Activated T-helper 2 cell treated with anti-CD3 and anti-CD28 coated beads, Interferon-gamma antibody, Interleukin-2, Interleukin-4, amounts not matched to agents 10 μg/mL and 5 μg/mL and 100 μg/mL, durations not matched to agents 14 hours and 24 hours and 36 hours (primary cell): ENCODE measurements around the gene SLC43A1. TPM values are rescaled to one million over a fixed set of nuclear protein-coding genes. Genes with fewer than 3 reads are reported as not detected.

Experiments used
- DNase-seq: peaks from one replicate; pipeline ENCODE4 v3.0.0; 2021; ENCODE audit warnings: low spot score
- H3K27ac Mint-ChIP-seq: one replicate; pipeline ENCODE4 v1.8.0; 2021; ENCODE audit warnings: mixed read lengths
- H3K27me3 Mint-ChIP-seq: one replicate; pipeline ENCODE4 v1.8.0; 2021; ENCODE audit warnings: low read depth, mixed read lengths
- H3K36me3 Mint-ChIP-seq: one replicate; pipeline ENCODE4 v1.8.0; 2021; ENCODE audit warnings: low read depth, mixed read lengths
- H3K4me1 Mint-ChIP-seq: one replicate; pipeline ENCODE4 v1.8.0; 2021; ENCODE audit warnings: low read depth, mixed read lengths
- H3K4me3 Mint-ChIP-seq: one replicate; pipeline ENCODE4 v1.8.0; 2021; ENCODE audit warnings: low read depth, mild to moderate bottlenecking, moderate library complexity, mixed read lengths
- H3K9me3 Mint-ChIP-seq: one replicate; pipeline ENCODE4 v1.8.0; 2021; ENCODE audit warnings: mixed read lengths
- intact Hi-C: fragments of 100-400 bp; cut with micrococcal nuclease; formaldehyde crosslinking; loops from one replicate; pipeline ENCODE4 v1.15.1; 2023
- total RNA-seq: library from RNA; stranded (reverse); gene quantifications from 2 replicates; pipeline ENCODE4 v1.2.3, GENCODE V29; 2022

SLC43A1 gene
- total RNA-seq, 1 donor from 2014 or later = 30.9 TPM

GRCh38 chr11:57434640-57435546 is 80.6 kb downstream of the SLC43A1 start:
- no peak overlapping the region for H3K27ac Mint-ChIP-seq
- no peaks in the 10 kb centered on the region for H3K9me3 Mint-ChIP-seq
- peaks cover 3% of the 10 kb centered on the region for H3K27me3 Mint-ChIP-seq
- intact Hi-C loops = no loop called here
- H3K36me3 Mint-ChIP-seq = no peaks in the 10 kb centered on the region
- H3K4me1 Mint-ChIP-seq = peaks cover 10% of the 10 kb centered on the region
- no peak for DNase-seq
- no peak overlapping the region for H3K4me3 Mint-ChIP-seq

Other genes with a start within 250 kb of the SLC43A1 start
- gene TNKS1BP1, start 190.8 kb downstream of the SLC43A1 start, total RNA-seq = 15.6 and 16.5 TPM in 2 replicates
- gene SSRP1, start 179.8 kb downstream of the SLC43A1 start, total RNA-seq = 214 and 218 TPM in 2 replicates
- gene P2RX3, start 177.3 kb downstream of the SLC43A1 start, total RNA-seq = not detected in 2 replicates
- not detected in 2 replicates for gene PRG3, start 134.6 kb downstream of the SLC43A1 start, total RNA-seq
- 0.18 TPM in 1 of 2 replicates, not detected in the other for gene PRG2, start 125.1 kb downstream of the SLC43A1 start, total RNA-seq
- 174 and 189 TPM in 2 replicates for gene SLC43A3, start 88.6 kb downstream of the SLC43A1 start, total RNA-seq
- gene RTN4RL2, start 55.2 kb downstream of the SLC43A1 start, total RNA-seq = 0.18 TPM in 1 of 2 replicates, not detected in the other
- gene TIMM10, start 15.1 kb upstream of the SLC43A1 start, total RNA-seq = 76.9 and 90.0 TPM in 2 replicates
- not detected in 2 replicates for gene SMTNL1, start 21.9 kb upstream of the SLC43A1 start, total RNA-seq
- 135 and 137 TPM in 2 replicates for gene UBE2L6, start 52.0 kb upstream of the SLC43A1 start, total RNA-seq
- not detected in 2 replicates for gene SERPING1, start 82.0 kb upstream of the SLC43A1 start, total RNA-seq
- 0.37 and 0.64 TPM in 2 replicates for gene YPEL4, start 134.2 kb upstream of the SLC43A1 start, total RNA-seq
- 17.7 and 19.9 TPM in 2 replicates for gene CLP1, start 142.1 kb upstream of the SLC43A1 start, total RNA-seq
- 64.7 and 69.9 TPM in 2 replicates for gene ZDHHC5, start 152.4 kb upstream of the SLC43A1 start, total RNA-seq
- 13.0 and 14.1 TPM in 2 replicates for gene MED19, start 196.5 kb upstream of the SLC43A1 start, total RNA-seq
- gene TMX2, start 196.9 kb upstream of the SLC43A1 start, total RNA-seq = 74.6 and 80.0 TPM in 2 replicates
- 179 and 183 TPM in 2 replicates for gene SELENOH, start 225.8 kb upstream of the SLC43A1 start, total RNA-seq
- gene BTBD18, start 236.1 kb upstream of the SLC43A1 start, total RNA-seq = not detected in 2 replicates
- 6.2 and 7.5 TPM in 2 replicates for gene CTNND1, start 246.1 kb upstream of the SLC43A1 start, total RNA-seq